Fibroblast of lung (primary cell): ENCODE data around the gene TMEM258.

Source experiments
- EZH2 ChIP-seq: IDR thresholded peaks from 2 replicates; pipeline ENCODE4 v1.5.1; 2012; ENCODE audit warnings: low read length, control low read depth, mild to moderate bottlenecking; ENCODE audit errors: missing control alignments
- TF ChIP-seq, protein P1 (sequence below), 2 donors: IDR thresholded peaks in 1 of 2; conservative IDR thresholded peaks in 1 of 2; 1 replicate in 1 of 2; 2 replicates in 1 of 2; pipeline ENCODE4 v1.5.1; 2011 to 2012; ENCODE audit warnings: low read length in 2 of 2, control low read depth in 1 of 2, inconsistent platforms in 1 of 2, low read depth in 1 of 2, mild to moderate bottlenecking in 1 of 2

DNA sequence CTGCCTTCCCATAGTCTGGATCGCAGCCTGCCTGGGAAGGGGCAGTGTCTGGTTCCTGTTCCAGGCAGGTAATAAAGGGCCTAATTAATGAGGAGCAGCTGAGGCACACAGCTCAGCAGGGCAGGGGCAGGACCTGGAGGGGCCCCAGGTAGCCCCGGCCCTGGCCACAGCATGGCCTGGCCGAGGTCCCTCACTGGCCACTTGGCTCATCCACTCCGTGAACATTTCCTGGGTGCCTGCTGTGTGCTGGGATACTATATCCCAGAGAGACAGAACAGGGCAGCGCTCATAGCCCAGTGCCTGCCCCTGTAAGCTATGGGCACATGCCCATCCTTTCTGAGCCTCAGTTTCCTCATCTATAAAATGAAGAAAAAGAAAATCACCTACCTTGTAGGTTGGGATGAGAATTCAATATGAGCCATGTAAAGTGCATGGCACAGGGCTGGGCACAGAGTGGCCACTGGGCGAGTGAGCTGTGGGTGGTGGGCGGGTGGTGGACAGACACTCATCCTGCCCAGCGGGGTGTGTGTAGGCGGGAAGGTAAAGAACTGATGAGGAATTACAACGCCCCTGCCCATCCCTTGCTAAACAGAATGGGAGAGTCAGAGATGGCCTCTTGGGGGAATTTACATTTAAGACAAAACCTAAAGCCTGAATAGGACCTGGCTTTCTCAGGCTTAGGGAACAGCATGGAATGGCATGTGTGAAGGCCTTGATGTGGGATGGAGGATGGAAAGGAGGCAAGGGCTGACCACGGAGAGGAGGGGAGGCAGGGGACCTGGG is 30.8 kb downstream of the TMEM258 start:
- TF ChIP-seq, protein P1, sequence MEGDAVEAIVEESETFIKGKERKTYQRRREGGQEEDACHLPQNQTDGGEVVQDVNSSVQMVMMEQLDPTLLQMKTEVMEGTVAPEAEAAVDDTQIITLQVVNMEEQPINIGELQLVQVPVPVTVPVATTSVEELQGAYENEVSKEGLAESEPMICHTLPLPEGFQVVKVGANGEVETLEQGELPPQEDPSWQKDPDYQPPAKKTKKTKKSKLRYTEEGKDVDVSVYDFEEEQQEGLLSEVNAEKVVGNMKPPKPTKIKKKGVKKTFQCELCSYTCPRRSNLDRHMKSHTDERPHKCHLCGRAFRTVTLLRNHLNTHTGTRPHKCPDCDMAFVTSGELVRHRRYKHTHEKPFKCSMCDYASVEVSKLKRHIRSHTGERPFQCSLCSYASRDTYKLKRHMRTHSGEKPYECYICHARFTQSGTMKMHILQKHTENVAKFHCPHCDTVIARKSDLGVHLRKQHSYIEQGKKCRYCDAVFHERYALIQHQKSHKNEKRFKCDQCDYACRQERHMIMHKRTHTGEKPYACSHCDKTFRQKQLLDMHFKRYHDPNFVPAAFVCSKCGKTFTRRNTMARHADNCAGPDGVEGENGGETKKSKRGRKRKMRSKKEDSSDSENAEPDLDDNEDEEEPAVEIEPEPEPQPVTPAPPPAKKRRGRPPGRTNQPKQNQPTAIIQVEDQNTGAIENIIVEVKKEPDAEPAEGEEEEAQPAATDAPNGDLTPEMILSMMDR (conservative IDR thresholded peaks at IDR 0.05 in 1 of 2, IDR thresholded peaks at IDR 0.05 in 1 of 2; ENCODE audit: low read depth in 1 of 2, low read length in 2 of 2): no peak
- no peak for TF ChIP-seq EZH2
